C1 segment of cervical spinal cord (tissue), 14 donors: ENCODE results near the gene POLR3K.

Experiments used
- DNase-seq, 14 donors: peaks; one replicate each; lab custom pipeline; 2025; lab: John Stamatoyannopoulos, UW

POLR3K gene

DNA sequence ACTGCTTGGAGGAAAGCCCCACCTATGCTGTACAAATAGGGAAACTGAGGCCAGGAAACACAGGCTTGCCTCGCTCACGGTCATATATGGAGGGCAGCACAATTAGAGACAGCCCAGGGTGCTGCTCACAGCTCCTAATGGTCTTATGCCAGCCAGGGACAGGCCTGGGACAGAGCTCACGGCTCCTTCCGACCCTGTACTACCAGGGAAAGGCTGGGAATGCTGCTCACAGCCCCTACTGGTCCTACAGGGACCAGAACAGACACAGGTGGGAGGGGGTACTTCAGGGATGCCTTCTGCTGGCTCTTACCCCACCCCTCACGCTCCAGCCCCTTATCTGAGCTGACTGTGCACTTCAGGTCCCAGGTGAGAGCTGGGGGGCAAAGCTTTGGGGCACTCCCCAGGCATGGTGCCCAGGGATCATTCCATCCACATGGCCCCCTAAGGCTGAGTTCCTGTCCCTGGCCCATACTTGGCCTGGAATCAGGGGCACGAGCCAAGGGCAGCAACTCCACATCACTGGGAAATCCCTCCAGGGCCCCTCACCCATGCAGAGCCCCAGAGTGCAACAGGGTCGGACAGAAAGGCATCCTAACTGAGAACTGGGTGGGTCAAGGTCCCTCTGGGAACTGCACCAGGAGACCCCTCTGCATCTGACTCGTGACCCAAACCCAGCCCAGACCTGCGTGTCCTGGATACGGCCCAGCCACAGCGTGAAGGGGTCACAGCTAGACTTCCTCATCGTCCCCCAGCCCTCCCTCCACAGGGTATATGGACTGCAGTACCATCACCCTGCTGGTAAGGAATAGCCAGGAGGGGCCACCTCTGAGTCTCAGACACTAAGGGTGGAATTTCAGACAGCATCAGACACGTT, 13.1 kb upstream of the POLR3K start:
- no peak for DNase-seq

DNA sequence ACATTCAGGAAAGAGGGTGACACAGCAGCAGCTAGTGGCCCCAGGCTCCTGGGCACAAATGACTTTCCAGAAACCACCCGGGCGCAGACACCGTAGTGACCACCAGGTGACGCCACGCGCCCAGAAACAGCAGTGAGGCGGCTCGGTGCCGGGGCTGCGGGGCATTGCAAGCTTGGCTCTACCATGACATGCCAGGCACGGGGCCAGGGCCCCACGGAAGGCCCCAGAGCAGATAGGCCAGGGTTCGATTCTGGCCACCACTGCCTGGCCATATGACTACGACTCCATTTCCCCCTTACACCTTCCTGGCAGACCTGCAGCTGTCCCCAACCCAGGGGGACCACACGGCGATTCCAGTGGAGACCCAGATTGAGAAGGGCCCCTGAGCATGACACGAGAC, 12.3 kb upstream of the POLR3K start:
- peak in 13 of 14 donors; percentile 41 to 87 (median 73) for DNase-seq

DNA sequence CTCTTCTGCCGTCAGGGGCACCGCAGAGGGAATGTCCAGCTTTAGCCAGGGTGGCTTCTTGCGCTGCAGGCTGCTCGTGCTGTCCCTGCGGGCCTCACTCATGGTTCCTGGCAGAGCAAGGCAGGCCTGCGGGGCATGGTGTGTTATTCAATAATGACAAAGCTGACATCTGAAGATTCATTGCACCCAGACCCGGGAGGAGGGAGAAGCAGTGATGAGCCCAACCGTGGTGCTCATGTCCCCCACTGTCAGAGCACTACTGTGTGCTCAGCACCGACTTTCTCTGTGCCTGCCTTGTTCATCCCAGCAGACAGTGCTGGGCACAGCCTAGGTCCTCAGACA, 11.5 kb upstream of the POLR3K start:
- DNase-seq = no peak

DNA sequence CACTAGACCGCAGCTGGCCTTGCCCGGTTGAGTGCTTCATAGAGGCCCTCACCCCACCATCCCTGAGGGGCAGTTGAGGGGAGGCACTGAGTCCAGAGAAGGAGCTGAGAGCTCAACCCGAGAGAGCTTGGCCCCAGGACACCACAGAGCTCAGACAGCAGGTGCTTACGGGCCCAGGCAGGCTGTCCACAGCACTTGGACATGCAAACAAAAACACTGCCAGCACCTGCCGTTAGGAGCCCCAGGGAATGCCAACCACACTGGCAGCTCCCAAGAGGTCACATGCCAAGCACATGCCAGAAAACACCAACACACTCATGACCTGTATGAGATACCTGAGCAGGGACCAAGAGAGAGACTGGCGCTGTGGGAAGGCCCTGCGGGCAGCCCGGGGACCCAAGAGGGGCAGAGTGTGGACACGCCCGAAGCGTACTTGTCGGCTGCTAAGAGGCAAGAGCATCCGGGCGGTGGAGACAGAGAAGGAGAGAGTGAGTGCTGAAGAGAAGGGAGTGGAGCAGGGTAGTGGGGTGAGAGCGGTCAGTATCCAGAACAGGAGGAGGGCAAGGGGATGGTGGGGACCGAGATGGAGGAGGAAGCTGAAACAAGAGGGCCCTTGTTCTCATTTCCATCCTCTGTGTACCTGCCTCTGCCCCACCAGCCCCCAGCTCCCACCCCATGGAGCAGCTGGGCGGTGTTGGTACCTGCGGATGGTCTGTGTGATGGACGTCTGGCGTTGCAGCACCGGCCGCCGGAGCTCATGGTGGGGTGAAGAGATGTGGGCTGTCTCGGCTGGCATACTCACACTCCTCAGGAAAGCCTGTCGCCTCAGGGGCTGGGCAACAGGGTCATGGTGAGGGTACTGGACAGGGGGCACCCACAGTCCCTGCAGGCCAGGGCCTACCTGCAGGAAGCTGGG, 10.8 kb upstream of the POLR3K start:
- DNase-seq = no peak

DNA sequence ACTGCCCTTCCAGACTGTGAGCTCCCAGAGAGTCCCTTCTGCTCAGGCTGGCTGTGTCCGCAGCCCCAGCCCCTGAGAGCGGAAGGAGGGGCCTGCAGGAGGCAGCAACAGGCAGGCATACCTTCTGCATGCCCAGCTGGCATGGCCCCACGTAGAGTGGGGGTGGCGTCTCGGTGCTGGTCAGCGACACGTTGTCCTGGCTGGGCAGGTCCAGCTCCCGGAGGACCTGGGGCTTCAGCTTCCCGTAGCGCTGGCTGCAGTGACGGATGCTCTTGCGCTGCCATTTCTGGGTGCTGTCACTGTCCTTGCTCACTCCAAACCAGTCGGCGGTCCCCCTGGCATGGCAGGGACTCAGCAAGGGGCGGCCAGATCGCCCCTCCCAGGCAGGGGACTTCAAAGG, 10.1 kb upstream of the POLR3K start:
- peak in 1 of 14 donors; percentile 48 for DNase-seq

DNA sequence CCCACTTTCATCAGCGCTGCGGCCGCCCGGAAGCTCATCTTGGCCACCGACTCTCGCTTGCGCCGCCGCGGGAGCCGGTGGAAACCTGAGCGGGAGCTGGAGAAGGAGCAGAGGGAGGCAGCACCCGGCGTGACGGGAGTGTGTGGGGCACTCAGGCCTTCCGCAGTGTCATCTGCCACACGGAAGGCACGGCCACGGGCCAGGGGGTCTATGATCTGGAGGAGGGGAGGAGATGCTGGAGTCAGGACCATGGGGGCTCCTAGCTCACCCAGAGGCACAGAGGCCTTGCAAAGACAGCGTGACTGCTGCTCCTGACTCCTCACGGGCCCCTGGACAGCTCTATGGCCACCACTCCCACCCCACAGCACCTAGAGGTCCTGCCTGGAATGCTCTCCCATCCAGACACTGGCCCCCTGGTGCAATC, 9.6 kb upstream of the POLR3K start:
- DNase-seq = no peak

DNA sequence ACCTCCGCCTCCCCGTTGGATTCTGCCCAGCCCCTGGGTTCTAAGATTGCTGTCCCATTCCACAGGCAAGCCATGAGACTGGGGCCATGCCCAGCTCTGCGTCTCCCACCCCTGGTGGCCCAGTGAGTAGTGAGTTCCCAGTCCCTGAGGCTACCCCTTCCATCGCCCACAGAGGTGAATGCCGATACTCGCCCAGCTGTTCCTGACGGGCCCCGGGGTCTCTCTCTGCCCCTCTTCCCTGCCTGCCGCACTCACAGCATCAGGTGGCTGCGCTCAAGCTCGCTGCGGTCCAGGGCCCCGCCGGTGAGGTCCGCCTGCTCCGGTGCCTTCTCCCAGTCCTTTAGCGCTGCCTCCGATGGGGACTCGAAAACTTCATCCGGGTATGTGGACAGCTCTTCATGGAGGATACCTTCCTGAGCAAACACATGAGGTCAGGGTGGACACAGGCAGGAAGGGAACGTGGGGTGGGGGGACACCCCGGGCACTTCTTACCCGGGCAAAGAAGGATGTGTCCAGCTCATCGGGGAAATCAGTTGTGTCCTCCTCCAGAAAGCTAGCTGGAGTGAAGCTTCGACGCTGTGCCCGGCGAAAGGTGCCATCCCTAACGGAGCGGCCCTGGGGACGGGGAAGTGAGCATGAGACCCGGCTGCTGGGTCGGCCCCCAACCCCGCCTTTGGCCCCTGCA, 9.0 kb upstream of the POLR3K start:
- DNase-seq = no peak

DNA sequence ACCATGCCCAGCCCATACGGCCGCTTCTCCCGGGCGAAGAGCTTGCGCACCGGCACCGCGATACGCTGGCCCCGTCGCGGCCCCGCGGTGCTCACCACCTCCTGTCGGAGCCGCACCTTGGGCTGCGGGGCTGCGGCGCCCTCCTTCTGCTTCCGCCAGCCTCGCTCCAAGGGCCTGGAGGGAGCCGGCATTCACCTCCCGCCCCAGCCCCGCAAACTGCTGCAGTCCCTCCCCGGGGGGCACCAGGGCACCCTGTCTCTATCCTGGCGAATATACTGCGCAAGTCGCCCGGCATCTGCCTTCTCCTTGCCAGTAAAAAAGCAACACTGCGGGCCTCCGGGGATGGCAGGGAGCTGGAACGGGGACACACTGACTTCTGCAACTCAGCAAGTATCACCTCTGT, 8.5 kb upstream of the POLR3K start:
- no peak for DNase-seq

DNA sequence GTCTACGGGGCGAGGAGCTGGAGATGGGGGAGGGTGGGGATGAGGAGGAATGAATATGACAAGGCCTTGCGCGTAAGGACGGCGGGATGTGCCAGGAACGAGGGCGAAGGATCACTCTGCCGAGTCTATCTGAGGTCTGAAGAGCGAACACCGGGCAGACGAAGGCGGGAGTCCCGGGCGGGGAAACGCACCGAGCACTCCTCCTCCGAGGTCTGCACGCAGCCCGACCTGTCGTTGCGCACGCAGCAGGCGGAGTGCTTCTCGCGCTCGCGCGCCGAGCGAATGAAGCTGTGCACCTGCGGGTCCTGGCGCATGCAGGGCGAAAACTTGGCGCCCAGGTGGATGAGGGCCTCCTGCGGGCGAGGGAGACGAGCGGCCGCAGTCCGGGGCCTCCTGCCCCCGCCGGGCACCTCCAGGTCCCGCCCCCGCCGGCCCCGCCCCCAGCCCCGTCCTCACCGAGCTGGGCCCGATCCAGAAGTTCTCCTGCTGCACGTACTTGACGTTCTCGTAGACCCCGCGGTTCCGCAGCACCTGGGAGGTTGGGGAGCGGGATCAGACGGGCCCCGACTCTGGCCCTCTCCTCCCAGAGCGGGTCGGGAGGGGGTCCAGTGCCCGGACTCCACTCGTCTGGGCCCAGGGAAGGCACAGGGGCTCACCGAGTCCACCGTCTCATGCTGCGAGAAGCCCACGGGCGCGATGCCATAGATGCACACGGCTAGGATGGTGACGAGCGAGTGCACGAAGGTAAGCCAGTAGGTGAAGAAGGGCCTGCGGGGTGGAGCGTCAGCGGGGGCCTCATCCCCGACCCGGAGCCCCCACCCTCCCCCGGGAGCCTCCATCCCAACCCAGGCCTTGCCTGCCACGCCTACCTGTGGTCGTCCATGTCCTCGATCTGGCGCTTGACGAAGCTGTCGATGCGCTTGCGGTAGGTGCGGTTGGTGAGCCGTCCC, 7.8 kb upstream of the POLR3K start:
- no peak for DNase-seq

DNA sequence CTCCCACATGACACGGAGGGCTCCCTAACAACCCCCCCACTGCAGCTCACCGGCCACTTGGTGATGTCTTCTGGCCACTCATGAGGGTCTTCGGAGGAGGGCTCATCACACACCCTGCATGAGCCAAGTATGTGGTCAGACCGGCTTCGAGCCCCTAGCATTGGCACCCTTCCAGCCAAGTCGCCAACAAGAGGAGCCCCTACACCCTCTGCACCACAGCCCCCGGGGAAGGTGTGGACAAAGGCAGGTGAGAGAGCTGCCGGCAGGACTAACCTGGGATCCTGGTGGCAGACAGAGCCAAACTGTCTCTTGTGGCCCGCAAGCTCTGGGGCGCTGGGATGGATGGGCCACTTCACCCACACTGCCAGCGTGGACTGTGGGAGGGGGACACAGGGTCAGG, 6.8 kb upstream of the POLR3K start:
- no peak for DNase-seq

DNA sequence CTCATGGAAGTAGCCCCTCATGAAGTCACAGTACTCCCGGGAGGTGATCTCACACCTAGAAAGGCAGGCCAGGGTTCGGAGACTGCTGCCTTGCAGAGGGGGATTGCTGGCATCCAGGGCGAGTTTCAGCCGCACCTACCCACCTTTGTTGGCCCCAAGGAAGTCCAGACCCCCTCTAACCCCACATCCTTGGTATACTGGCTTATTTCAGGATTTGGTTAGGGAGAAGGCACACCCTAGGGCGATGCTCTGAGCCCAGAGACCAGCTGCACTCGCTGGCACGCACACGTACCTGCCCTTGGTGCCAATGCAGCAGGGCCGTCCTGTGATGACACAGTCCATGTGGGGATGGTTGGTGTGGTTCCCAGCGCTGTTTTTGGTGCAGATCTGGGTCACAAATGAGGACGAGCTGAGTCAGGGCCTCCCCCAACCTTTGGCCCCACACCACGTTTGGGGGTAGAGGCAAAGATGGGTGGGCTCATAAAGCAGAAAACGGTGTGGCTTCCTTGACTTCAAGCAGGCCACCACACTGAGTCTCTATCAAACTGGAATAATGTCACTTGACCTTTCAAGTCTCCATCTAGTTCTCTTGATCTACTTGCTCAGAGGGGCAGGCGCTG, 6.1 kb upstream of the POLR3K start:
- peak in 1 of 14 donors; percentile 30 for DNase-seq

DNA sequence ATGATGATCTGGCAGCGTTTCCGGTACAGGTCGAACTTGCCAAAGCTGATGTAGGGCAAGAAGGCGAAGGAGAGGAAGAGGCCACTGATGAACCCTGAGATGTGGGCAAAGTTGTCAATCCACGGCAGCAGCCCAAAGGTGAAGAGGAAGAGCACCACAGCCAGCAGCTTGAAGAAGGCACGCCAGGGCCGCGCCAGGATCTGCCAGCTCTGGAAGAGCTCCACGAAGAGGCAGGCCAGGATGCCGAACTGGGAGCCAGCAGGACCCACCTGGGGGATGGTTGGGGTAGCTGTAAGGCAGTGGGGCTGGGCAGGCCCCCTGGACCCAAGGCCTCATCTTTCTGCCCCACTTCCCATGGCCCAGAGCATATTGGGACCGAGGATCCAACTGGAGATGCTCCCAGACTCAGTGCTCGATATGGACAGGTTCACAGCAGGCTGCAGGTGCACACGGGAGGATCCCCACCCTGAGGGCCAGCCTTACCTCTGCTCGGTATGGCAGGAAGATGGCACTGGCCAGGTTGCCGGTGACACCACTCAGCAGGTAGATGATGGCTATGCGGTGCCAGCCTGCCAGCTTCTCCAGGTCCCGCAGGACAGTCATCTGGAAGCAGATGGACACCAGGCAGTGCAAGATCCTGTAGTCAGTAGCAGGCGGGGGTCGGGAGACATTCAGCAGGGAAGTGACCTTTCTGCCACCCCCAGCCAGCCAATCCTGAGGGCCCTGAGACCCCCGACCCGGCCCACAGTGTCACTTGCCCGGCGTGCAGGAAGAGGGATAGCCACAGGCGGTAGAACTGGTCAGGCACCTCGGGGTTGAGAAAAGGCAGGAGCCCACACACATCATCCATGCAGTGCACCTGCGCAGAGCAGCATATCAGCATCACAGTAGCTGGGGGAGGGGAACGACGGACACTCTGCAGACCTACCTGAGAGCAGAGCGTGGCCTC, 5.4 kb upstream of the POLR3K start:
- DNase-seq = no peak

DNA sequence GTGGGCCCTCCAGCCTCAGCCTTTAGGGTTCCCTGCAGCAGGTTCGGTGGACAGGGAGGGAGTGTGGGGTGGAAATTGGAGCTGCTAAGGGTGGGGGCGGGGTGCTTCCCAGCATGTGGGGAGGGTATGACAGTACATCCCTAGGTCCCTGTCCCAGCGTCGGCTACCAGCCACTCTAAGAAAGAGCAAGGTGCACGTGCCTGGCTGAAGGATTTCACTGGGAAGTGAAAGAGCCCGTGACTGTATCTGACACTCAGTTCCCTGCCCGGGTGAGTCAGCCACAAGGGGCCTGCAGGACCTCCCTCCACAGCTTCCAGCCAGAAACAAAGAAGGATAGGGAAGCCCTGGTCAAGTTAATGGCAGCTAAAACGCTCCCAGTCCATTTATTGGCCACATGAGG, 4.3 kb upstream of the POLR3K start:
- DNase-seq = no peak

DNA sequence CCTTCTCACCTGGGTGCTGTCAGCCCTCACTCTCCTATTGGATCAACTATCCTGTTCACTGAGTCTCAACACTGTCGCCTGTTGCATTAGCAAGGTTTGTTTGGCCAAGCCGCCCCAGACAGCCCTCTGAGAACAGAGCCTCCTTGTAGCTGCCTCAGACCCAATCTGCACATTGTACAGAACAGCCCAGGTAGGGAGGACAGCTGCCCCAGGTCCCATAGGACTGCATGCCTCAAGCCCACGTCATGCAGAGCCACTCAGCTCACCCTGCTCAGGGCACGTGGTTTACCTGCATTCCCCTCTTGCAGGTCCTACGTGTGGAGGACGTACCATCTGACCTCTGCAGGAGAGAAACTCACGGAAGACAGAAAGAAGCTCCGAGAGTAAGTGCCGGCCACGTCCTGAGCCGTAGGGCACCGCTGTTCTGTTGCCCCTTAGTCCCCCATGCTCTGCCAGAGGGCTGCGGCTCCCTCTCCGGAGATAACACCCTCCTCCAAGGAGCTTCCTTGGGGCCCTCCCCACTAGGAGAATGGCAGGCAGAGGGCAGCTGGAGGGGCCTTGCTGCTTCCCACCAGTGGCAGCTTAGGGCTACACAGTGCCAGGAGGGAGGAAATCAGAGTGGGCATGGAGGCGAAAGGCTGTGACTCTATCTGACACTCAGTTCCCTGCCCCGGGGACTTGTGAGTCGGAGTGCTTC, 3.0 kb upstream of the POLR3K start:
- no peak for DNase-seq

DNA sequence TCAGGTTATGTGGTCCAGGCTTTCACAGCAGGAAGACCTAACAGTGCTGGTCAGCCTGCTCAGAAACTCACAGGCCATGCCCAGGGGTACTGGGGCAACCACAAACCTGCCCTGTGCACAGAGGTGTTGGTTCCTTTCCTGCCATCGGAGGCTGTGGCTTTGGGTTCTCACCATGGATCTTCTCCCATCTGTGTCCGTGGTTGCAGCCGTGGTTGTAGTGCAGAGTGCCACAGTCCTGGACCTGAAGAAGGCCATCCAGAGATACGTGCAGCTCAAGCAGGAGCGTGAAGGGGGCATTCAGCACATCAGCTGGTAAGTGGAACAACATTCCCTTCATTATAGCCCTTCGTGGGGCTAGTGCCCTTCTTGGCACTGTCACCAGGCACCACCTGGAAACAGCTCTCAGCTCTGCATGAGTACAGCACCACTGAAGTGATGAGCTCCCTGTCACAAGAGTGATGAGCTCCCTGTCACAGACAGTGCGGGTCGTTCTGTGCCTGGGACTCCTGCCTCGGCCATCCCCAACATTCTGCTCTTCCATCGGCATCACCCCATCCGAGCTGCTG, 2.2 kb upstream of the POLR3K start:
- no peak for DNase-seq

DNA sequence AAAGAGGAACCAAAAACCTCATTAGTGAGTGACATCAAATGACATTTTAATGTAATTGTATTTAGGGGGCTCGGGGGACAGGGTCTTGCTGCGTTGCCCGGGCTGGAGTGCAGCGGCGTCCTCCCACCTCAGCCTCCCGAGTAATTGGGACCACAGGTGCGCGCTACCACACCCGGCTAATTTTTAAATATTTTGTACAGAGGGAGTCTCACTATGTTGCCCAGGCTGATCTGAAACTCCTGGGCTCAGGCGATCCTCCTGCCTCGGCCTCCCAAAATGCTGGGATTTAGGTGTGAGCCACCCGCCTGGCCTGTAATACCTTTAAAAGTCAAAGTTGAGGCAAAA, 801 bp upstream of the POLR3K start:
- no peak for DNase-seq

DNA sequence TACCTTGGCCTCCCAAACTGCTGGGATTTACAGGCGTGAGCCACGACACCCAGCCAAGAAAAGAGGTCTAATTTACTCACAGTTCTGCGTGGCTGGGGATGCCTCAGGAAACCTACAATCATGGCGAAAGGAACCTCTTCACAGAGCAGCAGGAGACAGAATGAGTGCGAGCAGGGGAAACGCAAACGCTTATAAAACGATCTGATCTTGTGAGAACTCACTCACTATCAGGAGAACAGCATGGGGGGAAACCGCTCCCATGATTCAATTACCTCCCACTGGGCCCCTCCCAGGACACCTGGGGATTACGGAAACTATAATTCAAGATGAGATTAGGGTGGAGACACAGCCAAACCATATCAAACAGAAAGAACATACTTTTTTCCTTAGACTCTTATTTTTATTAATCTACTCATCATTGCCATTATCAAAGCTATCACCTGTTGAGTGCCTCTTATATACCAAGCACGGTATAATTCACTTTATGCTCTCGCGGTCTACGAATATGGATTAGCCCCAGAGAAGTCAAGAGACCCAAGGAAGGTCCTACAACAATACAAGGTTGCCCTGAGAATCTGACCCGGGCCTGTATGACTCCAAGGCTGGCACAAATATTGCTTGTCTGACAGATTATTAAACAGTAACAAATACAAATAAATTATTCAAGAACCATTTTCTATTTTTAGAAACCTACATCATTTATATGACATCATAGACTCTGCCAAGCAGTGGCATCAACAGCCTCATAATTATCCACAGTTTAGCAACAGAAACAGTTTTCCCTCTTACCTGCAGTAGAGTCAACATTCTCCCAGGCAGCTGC, 2.4 kb downstream of the POLR3K start:
- no peak for DNase-seq

DNA sequence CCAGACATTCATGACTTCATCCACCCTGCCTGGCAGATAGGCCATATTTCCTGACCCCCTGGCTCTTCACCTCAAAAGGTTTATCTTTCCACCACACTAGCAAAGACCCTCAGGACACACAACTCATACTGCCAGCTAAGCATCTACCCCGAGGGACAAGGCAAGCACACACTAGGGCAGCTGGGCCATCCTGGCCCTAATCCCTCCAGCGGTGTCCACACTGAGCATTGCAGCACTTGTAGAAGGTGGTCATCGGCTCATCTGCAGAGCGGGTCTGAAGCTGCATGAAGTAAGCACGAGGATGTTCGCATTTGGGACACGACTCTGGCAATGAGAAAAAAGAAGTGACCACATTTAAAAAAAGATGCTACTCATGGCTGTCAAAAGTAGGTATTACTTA, 6.2 kb downstream of the POLR3K start:
- DNase-seq = no peak
